GM23338 (cell line): ENCODE measurements around the gene CCNB3.

ENCODE experiments used
- CTCF ChIP-seq, 2 experiments: fragments of 200-600 bp in 1 of 2; sonication (generic) in 1 of 2; conservative IDR thresholded peaks; 2 replicates each; pipeline versions ENCODE4 v1.5.1 to v1.6.1; 2016 to 2017; ENCODE audit warnings: antibody characterized with exemption in 2 of 2, low read depth in 2 of 2, mild to moderate bottlenecking in 2 of 2, moderate library complexity in 1 of 2
- EZH2 ChIP-seq: fragments of 200-600 bp; sonication (generic); IDR thresholded peaks from one replicate; pipeline ENCODE4 v1.8.0; 2017; ENCODE audit warnings: antibody characterized with exemption, mild to moderate bottlenecking, low read depth; ENCODE audit not compliant: unreplicated experiment
- EZH2phosphoT487 ChIP-seq: fragments of 200-600 bp; sonication (generic); IDR thresholded peaks from one replicate; pipeline ENCODE4 v1.8.1; 2018; ENCODE audit warnings: antibody characterized with exemption; ENCODE audit not compliant: unreplicated experiment
- POLR2AphosphoS5 ChIP-seq: IDR thresholded peaks from 2 replicates; pipeline ENCODE4 v1.6.1; 2016; ENCODE audit warnings: antibody characterized with exemption, low read depth
- REST ChIP-seq: IDR thresholded peaks from one replicate; pipeline ENCODE4 v1.6.1; 2018; ENCODE audit warnings: antibody characterized with exemption; ENCODE audit not compliant: unreplicated experiment
- ZNF114 ChIP-seq: fragments of 250-450 bp; sonication (Bioruptor Pico); IDR thresholded peaks from 2 replicates; pipeline ENCODE4 v1.5.0; 2020; ENCODE audit warnings: mild to moderate bottlenecking, moderate library complexity

- no peak for TF ChIP-seq POLR2AphosphoS5
- no peak for TF ChIP-seq CTCF (conservative IDR thresholded peaks at IDR 0.05; ENCODE audit: low read depth in 2 of 2)
- TF ChIP-seq REST = no peak
- no peak for TF ChIP-seq EZH2
- no peak for TF ChIP-seq EZH2phosphoT487
- no peak for TF ChIP-seq ZNF114 (CRISPR knock-in tag)
These were observed 177.3 kb downstream of the CCNB3 start for GRCh38 chrX:50381729-50382415.
